ENCODE results near the gene ATRX.

DNA sequence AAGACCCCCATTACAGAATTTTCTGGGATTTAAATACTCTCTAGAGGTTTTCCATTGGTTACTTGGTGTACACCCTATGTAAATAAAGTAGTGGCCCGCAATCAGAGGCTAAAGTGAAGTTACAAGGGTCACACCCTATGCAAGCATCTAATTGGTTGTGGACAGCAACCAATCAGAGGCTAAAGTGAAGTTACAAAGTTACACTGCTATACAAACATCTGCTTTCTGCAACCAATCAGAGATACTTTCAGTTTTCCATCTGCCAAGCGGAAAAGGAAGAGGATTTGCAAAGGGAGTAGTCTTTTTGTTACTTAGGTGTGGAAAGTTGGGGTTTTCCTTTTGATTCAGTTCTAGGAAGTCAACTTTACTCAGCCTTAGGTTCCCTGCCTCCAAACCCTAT lies 2.0 kb upstream of the ATRX start:
- TF ChIP-seq, protein P1, sequence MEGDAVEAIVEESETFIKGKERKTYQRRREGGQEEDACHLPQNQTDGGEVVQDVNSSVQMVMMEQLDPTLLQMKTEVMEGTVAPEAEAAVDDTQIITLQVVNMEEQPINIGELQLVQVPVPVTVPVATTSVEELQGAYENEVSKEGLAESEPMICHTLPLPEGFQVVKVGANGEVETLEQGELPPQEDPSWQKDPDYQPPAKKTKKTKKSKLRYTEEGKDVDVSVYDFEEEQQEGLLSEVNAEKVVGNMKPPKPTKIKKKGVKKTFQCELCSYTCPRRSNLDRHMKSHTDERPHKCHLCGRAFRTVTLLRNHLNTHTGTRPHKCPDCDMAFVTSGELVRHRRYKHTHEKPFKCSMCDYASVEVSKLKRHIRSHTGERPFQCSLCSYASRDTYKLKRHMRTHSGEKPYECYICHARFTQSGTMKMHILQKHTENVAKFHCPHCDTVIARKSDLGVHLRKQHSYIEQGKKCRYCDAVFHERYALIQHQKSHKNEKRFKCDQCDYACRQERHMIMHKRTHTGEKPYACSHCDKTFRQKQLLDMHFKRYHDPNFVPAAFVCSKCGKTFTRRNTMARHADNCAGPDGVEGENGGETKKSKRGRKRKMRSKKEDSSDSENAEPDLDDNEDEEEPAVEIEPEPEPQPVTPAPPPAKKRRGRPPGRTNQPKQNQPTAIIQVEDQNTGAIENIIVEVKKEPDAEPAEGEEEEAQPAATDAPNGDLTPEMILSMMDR (IDR thresholded peaks at IDR 0.05; ENCODE audit: borderline replicate concordance, extremely low read depth, low read length, poor library complexity, severe bottlenecking), result no peak
- no peak for TF ChIP-seq EZH2 (IDR thresholded peaks at IDR 0.05; ENCODE audit: borderline replicate concordance, low read depth, low read length, severe bottlenecking)

All from DND-41 (cell line).